Measurements from ENCODE around the gene LGR4.
"Not testable (repeated sequence)": the region's sequence is repeated elsewhere in the genome, so short reads cannot be mapped to it uniquely, and the experiment has no call there.

The LGR4 gene, protein sequence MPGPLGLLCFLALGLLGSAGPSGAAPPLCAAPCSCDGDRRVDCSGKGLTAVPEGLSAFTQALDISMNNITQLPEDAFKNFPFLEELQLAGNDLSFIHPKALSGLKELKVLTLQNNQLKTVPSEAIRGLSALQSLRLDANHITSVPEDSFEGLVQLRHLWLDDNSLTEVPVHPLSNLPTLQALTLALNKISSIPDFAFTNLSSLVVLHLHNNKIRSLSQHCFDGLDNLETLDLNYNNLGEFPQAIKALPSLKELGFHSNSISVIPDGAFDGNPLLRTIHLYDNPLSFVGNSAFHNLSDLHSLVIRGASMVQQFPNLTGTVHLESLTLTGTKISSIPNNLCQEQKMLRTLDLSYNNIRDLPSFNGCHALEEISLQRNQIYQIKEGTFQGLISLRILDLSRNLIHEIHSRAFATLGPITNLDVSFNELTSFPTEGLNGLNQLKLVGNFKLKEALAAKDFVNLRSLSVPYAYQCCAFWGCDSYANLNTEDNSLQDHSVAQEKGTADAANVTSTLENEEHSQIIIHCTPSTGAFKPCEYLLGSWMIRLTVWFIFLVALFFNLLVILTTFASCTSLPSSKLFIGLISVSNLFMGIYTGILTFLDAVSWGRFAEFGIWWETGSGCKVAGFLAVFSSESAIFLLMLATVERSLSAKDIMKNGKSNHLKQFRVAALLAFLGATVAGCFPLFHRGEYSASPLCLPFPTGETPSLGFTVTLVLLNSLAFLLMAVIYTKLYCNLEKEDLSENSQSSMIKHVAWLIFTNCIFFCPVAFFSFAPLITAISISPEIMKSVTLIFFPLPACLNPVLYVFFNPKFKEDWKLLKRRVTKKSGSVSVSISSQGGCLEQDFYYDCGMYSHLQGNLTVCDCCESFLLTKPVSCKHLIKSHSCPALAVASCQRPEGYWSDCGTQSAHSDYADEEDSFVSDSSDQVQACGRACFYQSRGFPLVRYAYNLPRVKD

DNA sequence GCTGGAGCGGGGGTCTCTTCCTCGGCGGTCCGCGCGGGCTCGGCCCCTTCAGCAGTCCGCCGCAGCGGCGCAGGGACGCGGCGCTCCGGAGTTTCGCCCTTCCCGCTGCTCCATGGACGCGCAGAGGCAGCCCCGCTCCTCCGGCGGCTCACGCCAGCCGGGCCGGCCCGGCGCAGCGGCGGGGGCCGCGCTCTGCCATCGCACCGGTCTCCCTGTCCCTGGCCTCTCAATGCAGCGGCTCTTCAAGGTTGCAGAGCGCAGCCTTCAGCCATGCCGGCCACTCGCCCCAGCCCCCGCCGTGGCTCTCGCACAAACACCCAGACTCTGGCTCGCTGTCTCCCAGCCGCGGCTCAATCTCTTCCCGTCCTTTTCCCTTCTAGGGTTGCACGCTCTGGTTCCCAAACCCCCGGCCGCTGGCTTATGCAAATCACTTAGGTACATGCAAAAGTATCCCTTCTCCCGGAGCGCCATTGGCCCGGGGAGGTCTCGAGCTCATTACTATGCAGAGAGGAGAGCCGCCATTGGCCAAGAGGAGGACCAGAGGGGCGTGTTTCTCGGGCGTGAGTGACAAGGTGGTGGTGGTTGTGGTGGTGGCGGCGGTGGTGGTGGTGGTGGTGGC is at the start of gene LGR4:
LGR4 (minus strand) TSS at position 393 of the 619 bp plus-strand sequence. CDS start 488 bp downstream, outside the sequence.
- DNase-seq = peak; percentile 77

DNA sequence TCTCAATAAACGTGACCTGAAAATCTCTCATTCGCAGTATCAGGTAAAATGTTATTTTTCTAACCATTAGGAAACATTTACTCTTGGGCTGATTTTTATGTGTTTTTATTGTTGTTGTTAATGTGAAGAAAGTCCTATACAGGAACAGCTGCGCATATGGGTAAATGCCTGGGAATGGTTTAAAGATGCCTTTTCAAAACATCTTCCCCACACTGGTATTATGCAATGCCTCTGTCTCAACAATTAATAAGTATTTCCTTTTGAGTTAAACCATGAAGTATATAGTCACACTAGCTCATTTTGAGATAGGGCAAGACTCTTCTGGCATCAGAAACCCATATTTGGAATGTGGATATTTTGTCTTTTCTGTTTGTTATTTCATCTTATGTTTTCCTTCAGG is 47.6 kb upstream of the LGR4 start:
- DNase-seq = no peak

DNA sequence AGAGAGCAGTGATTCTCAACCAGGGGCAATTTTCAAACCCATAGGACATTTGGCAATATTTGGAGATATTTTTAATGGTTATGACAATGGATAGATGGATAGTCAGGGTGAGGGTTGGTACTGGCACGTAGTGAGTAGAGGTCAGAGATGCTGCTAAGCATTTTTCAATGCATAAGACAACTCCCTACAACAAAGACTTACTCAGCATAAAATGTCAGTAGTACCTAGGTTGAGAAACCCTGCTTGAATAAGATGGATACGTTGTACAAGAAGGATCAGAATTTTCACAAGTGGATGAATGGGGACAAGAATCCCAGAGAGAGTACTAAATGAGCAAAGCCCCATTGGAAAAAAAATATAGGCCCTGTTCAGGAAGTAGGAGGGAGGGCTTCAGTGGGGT is 45.9 kb upstream of the LGR4 start:
- DNase-seq = no peak

DNA sequence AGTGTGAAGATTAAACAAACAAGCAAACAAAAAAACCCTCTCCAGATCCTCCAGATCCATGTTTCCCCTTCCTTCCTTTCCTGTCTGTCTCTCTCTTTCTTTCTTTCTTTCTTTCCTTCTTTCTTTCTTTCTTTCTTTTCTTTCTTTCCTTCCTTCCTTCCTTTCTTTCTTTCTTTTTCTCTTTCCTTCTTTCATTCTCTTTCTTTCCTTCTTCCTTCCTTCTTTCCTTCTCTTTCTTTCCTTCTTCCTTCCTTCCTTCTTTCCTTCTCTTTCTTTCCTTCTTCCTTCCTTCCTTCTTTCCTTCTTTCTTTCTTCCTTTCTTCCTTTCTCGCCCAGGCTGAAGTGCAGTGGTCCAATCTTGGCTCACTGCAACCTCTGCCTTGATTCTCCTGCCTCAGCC is 44.9 kb upstream of the LGR4 start:
- not testable (repeated sequence) for DNase-seq

DNA sequence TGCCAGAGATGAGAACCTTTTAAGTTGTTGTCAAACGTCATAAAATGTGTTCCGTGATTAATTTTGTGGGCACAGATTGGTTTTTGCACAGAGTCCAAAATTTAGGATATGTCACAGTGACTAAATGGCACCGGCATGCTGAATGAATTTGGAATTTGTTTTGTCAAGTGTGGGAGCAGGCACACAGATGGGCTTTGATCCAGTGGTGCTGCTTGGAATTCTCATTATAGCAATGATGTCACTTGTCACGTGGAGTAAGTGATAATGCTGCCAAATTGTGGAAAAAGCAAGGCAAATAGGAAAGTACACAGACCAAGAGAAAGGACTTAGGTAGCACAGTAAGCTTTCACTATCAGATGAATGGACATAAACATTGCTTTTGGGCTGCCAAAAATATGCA is 42.0 kb upstream of the LGR4 start:
- no peak for DNase-seq

DNA sequence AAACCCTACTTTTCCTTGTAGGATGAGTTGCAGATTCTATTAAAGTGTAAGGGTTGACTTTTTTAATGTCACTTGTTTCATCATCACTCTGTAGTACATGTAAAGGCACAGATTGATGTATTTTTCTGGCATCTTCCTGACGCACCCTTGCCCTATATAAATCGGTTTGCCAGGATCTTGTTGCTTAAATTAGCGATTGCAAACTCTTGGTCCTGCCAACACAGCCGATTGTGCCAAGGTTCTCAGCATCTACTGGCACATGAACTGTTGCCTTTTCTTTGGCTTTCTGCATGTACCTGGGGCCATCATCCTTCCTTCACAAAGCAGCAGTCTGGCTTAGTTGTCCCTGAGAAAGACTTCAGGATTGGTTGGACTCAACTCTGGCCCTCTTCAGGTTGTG is 41.5 kb upstream of the LGR4 start:
- DNase-seq = no peak

DNA sequence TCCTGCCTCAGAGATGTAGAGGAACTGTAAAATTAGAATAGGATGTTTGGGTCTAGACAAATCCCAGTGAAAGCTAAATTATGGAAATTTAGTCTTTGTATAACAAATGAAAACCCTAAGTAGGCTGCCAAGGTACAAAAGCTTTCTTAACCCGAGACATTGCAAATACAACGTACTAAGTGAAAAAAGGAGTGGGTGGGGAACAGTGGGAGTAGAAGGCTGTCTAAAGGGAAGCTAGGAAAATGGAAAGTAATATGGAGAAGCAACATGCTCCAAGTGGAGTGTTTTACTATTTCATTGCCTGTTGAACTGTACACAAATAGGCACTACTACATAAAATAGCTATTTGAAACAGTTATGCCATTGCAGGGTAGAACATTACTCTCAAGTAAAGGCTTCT is 40.8 kb upstream of the LGR4 start:
- DNase-seq = no peak

DNA sequence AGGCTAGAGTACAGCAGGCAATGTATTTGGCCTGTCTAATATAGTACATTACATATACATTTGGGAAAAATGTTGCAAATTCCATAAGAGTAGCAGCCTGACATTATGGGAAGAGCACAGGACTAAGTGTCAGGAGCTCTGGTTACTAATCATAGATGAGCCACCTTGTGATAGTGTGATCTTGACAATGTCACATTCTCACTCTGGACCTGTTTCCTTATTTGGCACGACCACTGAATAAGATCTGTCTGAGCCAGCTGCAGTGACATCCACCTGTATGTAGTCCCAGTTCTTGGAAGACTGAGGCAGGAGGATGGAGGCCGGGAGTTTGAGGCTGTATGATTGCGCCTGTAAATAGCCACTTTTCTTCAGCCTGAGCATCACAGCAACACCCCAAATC is 39.6 kb upstream of the LGR4 start:
- no peak for DNase-seq

DNA sequence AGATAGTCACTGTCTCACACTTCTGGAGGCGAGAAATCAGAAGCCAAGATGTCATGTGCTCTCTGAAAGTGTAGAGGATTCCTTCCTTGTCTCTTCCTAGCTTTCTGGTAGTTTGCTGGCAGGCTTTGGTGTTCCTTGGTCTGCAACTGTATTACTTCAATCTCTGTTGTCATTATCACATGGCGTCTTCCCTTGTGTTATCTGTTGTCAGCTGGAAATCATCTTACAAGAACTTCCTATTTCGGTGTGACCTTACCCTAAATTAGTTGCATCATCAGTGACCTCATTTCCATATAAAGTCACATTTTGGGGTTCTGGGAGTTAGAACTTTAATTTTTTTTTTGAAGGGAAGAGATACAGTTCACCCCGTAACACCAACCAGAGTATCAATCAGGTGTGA is 37.3 kb upstream of the LGR4 start:
- no peak for DNase-seq

DNA sequence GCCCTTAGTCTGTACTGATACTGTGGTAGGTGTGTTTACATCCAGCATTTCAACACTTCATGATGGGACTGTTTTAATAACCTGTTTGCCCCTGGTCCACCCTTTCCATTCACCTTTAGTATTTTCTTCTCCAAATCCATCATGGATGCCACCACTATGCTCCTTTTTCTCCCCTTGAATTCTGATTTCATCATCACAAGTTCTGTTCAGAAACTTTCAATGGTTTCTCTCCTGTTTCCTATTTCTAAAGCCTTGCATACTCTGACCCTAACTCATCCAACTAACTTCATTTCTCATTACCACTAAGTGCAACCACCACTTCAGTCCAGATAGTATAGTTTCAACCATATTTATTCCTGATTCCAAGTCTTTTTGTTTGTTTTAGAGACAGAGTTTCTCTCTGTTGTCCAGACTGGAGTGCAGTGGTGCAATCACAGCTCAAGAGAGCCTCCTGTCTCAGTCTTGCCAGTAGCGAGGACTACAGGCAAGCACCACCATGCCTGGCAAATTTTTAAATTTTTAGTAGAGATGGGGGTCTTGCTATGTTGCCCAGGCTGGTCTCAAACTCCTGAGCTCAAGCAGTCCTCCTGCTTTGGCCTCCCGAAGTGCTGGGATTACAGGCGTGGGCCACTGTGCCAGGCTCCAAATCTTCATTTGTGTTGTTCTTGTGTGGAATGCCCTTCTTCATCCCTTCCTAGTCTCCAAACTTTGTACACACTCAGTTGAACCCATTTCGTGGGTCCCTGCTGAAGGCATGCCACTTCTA is 35.1 kb upstream of the LGR4 start:
- DNase-seq = no peak

DNA sequence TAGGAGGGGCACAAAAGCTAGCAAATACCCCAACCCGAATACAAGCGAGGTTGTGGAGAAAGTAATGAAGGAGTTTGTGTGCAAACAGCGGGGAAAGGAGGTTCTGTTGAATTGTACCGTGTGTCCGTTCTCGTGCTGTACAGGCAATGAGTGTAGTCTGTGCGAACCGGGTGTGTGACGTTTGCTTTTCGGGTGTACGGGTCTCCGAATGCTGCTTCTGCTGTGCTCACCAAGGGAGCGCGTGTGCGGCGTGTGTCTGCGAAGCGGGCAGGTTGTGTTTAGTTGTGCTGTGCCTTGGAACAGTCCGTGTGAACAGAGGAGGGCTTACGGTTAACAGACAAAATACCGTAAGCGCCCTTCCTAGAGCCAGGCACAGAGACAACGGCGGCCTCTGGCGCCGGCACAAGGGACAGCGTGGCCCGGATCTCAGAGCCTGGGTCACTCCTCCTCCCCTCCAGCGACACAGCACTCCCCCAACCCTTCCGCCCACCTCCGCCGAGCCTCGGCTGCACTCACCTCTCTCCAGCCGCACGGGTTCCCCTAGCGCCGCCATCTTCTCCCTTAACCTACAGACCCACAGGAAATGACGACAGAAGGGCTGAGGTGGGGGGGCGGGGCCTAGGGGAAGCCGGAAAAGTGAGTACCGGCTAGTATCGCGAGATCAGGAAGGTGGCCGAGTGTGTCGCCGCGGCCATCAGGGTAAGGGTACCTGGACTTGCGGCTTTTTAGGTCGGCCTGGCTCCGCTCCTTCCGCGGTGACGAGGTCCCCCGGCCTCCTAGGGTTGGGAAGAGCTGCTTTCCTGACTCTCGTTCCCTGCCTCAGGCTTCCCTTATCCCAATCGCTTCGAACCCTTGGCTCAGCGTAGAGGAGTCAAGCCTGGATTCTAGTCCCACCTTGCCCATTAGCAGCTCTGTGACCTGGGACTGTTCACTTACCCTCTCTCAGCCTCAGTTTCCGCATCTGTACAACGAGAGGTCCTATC is 33.9 kb upstream of the LGR4 start, which contains the start of gene LIN7C:
LIN7C (minus strand) TSS at position 570 of the 983 bp plus-strand sequence; CDS start at position 553, 17 bp downstream.
- DNase-seq = peak; percentile 95

DNA sequence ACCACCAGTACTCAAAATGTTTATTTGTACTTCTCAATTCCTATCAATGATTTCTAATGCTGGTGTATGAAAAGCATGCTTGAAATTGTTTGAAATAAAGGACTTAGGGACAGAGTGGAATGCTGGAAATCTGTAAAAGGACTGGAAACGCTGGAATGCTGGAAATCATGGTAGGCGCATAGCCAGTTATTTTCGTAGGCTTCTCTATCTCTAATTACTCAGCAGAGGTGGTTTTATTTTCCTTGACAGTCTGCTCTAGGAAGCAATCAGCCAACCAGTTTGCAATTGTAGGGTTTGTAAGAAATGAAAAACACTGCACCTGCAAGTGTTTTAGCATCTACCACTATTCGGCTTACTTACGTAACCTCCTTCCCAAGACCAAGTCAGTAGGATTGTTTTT is 33.2 kb upstream of the LGR4 start:
- no peak for DNase-seq

DNA sequence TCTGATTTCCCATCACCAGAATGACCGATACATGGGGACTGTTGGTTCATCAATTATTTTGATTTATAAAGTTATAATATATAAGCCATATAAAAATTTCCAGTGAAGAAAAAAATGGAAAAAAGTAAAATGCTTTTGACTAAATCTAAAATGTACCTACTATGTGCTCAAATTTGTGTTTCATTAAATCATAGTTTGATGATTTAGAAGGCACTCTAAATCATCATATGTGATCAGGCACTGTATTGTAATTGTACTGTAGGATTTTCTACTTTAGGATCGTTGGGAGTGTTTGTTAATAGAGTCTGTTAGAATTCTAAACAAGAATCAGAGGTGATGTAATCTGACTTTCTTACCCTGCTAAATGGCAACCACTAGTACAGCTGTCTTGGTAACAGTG is 31.6 kb upstream of the LGR4 start:
- no peak for DNase-seq

DNA sequence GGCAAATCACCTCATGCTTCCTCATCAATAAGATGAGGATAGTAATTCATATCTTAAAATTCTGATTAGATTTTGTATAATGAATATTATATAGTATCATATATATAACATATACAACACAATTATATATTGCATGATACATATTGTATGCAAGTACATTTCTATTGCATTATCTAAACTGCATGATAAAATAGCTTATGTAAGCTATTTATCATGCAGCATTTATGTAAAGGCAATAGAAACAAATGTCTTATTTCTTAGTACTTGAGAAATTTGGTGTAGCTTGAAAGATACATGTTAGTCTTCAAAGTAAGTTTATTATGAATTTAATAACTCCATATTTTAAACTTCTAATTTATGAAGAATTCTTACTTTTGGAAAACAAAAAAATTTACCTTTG is 28.5 kb upstream of the LGR4 start:
- no peak for DNase-seq

DNA sequence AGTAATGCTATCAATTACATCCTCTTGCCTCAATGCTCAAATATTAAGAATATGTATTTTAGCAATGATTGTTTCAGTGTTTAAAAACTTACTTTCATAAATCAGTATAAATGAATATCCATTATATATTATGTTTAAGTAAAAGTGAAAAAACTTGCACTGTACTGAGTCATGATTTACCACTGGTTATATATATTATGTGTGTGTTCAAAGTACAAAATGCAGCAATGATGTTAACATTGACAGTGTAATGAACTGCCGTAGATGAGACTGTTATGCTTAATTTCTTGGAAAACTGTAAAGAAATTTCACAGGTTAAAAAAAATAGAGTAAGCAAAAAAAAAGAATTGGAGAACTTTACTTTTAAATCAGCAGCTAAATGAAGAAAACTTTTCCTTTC is 25.3 kb upstream of the LGR4 start:
- no peak for DNase-seq

DNA sequence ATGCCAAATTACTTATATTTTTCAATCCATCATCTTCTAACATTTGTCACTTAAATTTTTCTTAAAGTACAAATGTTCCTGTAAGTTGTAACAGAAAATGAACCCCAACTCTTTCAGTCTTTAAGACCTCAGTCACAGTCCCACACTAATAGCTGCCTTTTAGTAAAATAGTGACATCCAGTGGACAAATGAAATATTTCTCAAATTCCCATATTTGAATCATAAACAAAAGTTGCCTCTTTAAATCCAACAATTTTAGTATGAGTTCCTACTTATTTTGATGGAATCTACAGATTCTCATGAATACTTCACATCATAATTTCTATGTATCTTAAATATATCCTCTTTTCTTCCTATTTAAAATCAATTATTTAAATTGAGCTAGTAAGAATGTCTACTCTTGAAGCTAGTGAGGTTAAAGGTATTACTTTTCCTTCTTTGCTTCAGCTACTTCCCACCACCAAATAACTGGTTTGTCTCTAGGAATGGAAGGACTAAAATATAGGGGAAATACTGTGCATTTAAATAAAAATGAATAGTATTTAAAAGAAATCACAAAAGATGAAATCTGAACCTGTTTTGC is 24.8 kb upstream of the LGR4 start:
- DNase-seq = no peak

DNA sequence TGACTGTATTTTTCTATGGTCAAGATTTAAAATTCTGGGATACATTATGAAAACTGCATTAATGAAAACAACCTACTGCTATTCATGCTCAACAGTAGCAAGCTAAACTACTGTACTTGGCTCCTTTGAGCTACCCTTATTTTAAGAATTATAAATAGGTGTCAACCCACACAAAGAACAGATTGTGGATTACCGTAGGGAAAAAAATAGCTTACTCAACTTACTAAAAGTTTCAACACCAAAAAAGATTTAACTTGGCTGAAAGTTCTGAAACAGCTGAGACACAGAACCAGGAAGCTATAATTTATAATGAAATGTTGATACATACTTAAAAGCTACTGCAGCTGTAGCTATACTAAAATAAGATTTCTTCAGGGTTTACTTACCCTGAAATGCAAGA is 23.9 kb upstream of the LGR4 start:
- no peak for DNase-seq

DNA sequence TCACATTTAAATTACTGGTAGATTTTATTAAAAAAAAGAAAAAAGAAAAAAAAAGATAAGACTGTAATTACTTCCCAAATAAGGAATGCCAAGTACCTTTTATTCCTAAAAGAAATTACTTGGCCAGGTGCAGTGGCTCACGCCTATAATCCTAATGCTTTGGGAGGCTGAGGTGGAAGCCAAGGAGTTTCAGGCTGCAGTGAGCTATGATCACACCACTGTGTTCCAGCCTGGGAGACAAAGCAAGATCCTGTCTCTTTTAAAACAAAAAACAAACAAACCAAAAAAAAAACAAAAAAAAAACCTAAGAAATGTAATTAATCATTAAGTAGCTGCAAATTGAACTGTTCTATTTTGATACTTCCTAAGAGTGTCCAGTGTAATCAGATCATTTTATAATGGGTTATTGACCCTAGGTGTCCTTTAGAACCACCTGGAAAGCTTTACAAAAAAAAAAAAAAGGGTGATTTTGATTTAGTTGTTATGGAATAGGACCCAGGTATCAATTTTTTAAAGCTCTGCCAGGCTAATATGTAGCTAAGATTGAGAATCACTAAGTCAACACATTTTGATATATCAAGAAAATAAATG is 23.2 kb upstream of the LGR4 start:
- DNase-seq = no peak

DNA sequence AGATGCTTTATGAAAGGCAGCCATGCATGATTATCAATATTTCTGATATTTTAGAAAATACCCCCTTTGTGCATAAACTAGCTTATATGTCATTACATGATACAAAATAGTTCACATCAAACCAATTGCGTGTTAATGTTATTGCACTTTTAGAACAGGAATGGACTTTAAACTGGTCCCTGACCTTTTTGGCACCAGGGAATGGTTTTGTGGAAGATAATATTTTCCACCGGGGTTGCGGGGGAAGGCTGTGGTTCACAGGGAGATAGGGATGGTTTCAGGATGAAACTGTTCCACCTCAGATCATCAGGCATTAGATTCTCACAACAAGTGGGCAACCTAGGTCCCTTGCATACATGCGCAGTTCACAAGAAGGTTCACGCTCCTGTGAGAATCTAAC is 16.5 kb upstream of the LGR4 start:
- DNase-seq = no peak

DNA sequence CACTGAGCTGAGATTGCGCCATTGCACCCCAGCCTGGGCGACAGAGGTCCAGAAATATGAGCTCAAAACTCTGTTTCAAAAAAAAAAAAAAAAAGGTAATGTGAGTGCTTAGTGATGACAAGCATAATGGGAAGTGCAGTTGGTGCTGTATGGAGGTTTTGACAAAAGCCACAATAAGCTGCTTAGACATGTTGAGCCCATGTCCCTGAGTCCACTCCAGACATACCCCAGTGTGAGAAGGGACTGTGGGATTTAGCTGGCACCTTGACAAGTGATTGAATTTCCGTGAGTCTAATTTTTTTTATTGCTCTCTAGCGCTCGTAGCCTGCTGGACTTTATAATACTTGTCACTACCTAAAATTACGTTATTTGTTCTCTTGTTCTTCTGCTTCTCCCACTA is 15.1 kb upstream of the LGR4 start:
- DNase-seq = no peak
